Neuronal stem cell (in vitro differentiated cells): ENCODE measurements around the gene KCNN3.

ENCODE experiments used
- DNase-seq: peaks from one replicate; pipeline ENCODE4 v3.0.0-alpha.2; 2013; ENCODE audit warnings: low spot score
- H2AFZ ChIP-seq: one replicate; pipeline ENCODE4 v1.6.1; 2013; ENCODE audit warnings: mild to moderate bottlenecking, low read length, inconsistent platforms
- H2AK5ac ChIP-seq: 2 replicates; pipeline ENCODE4 v1.6.1; 2013; ENCODE audit warnings: low read depth, mild to moderate bottlenecking, inconsistent platforms, low read length, moderate library complexity, mixed read lengths
- H2BK120ac ChIP-seq: 2 replicates; pipeline ENCODE4 v1.6.1; 2013; ENCODE audit warnings: low read depth, mild to moderate bottlenecking, inconsistent platforms, low read length, moderate library complexity, mixed read lengths
- H2BK12ac ChIP-seq: one replicate; pipeline ENCODE4 v1.6.1; 2013; ENCODE audit warnings: low read length, inconsistent platforms
- H2BK15ac ChIP-seq: 2 replicates; pipeline ENCODE4 v1.6.1; 2013; ENCODE audit warnings: mild to moderate bottlenecking, low read length, inconsistent platforms, mixed read lengths
- H2BK5ac ChIP-seq: one replicate; pipeline ENCODE4 v1.6.1; 2013; ENCODE audit warnings: inconsistent platforms, mild to moderate bottlenecking, low read length, moderate library complexity
- H3K14ac ChIP-seq: one replicate; pipeline ENCODE4 v1.6.1; 2013; ENCODE audit warnings: low read length, inconsistent platforms
- H3K18ac ChIP-seq: 2 replicates; pipeline ENCODE4 v1.6.1; 2013; ENCODE audit warnings: low read length, inconsistent platforms
- H3K23ac ChIP-seq: 2 replicates; pipeline ENCODE4 v1.6.1; 2013; ENCODE audit warnings: low read depth, mild to moderate bottlenecking, mixed read lengths, low read length, inconsistent platforms; ENCODE audit not compliant: poor library complexity
- H3K27ac ChIP-seq: replicated peaks from 3 replicates; pipeline ENCODE4 v1.5.1; 2013; ENCODE audit warnings: low read length, inconsistent platforms
- H3K27me3 ChIP-seq, 3 experiments: 2 replicates each; pipeline ENCODE4 v1.6.1; 2013; ENCODE audit warnings: low read length in 3 of 3, mild to moderate bottlenecking in 2 of 3, inconsistent platforms in 1 of 3, low read depth in 1 of 3, mixed read lengths in 1 of 3, moderate library complexity in 1 of 3; ENCODE audit not compliant: control insufficient read depth in 3 of 3, insufficient read depth in 3 of 3
- H3K36me3 ChIP-seq, 2 donors: replicated peaks in 1 of 2; 2 replicates each; pipeline ENCODE4 v1.6.1; 2013; ENCODE audit warnings: low read length in 2 of 2; ENCODE audit not compliant: control insufficient read depth in 2 of 2, insufficient read depth in 2 of 2
- H3K4ac ChIP-seq: 2 replicates; pipeline ENCODE4 v1.6.1; 2013; ENCODE audit warnings: inconsistent platforms, mild to moderate bottlenecking, low read length, moderate library complexity
- H3K4me1 ChIP-seq, 2 donors: 1 replicate in 1 of 2; 2 replicates in 1 of 2; pipeline ENCODE4 v1.6.1; 2013; ENCODE audit warnings: low read length in 2 of 2, low read depth in 1 of 2; ENCODE audit not compliant: control insufficient read depth in 2 of 2, insufficient read depth in 1 of 2
- H3K4me2 ChIP-seq: one replicate; pipeline ENCODE4 v1.6.1; 2013; ENCODE audit warnings: mild to moderate bottlenecking, low read length, inconsistent platforms; ENCODE audit not compliant: insufficient read depth, poor library complexity, severe bottlenecking
- H3K4me3 ChIP-seq, 2 donors: 2 replicates each; pipeline ENCODE4 v1.5.1; 2013; ENCODE audit warnings: low read length in 2 of 2, mild to moderate bottlenecking in 2 of 2, inconsistent platforms in 1 of 2, moderate library complexity in 1 of 2
- H3K79me1 ChIP-seq: one replicate; pipeline ENCODE4 v1.6.1; 2013; ENCODE audit warnings: low read depth, mild to moderate bottlenecking, inconsistent platforms, low read length, moderate library complexity
- H3K9ac ChIP-seq: one replicate; pipeline ENCODE4 v1.6.1; 2013; ENCODE audit warnings: mild to moderate bottlenecking, low read depth, low read length, inconsistent platforms; ENCODE audit not compliant: poor library complexity
- H3K9me3 ChIP-seq, 2 donors: replicated peaks in 1 of 2; 2 replicates each; pipeline versions ENCODE3 to v1.6.1; 2013; ENCODE audit warnings: low read length in 2 of 2, mild to moderate bottlenecking in 2 of 2, inconsistent platforms in 1 of 2, low read depth in 1 of 2, mixed read lengths in 1 of 2, moderate library complexity in 1 of 2; ENCODE audit not compliant: control insufficient read depth in 2 of 2, insufficient read depth in 1 of 2
- H4K8ac ChIP-seq: one replicate; pipeline ENCODE4 v1.6.1; 2013; ENCODE audit warnings: low read depth, mild to moderate bottlenecking, inconsistent platforms, low read length, moderate library complexity
- H4K91ac ChIP-seq: one replicate; pipeline ENCODE4 v1.6.1; 2013; ENCODE audit warnings: low read length, low read depth, mild to moderate bottlenecking, inconsistent platforms; ENCODE audit not compliant: poor library complexity
- WGBS, 2 donors: extraction: QIAGEN DNeasy Blood & Tissue Kit; methylation state at CpG; one replicate each; pipeline ENCODE4 v1.1.7; 2013; ENCODE audit warnings: missing lambda C conversion rate in 2 of 2, mixed read lengths in 1 of 2; ENCODE audit not compliant: insufficient read length in 2 of 2, insufficient replicate concordance in 1 of 2; ENCODE audit errors: extremely low coverage in 2 of 2; 5-methylcytosine and 5-hydroxymethylcytosine counted together

KCNN3 gene

DNA sequence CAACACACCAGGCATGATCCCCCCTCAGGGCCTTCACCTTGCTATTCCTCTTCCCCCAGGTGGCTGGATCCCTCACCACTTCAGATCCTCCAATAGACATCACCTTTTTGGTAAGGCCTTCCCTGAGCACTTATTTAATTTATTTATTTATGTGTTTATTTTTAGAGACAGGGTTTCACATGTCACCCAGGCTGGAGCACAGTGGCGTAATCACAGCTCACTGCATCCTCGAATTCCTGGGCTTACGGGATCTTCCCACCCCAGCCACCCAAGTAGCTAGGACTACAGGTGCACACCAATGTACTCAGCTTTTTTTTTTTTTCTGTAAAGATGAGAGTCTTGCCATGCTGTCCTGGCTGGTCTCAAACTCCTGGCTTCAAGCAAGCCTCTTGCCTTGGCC, 17.2 kb downstream of the KCNN3 start:
- H3K23ac ChIP-seq = no peak overlapping the region
- no peaks in the 10 kb centered on the region for H3K36me3 ChIP-seq
- no CpG with 5 or more reads among the region's 3 CpGs for WGBS, 2 donors
- no peak for DNase-seq
- H3K4me2 ChIP-seq = no peak overlapping the region
- no peak overlapping the region for H2BK12ac ChIP-seq
- no peak overlapping the region for H3K14ac ChIP-seq
- no peak overlapping the region for H3K4ac ChIP-seq
- no peak overlapping the region for H2BK120ac ChIP-seq
- H3K79me1 ChIP-seq = no peaks in the 10 kb centered on the region
- no peaks in the 10 kb centered on the region for H3K27me3 ChIP-seq
- H3K4me1 ChIP-seq = peaks cover 10 to 19% of the 10 kb centered on the region in 2 donors
- no peak overlapping the region for H3K27ac ChIP-seq
- H2BK5ac ChIP-seq = no peak overlapping the region
- no peak overlapping the region for H2AK5ac ChIP-seq
- no peaks in the 10 kb centered on the region for H3K9me3 ChIP-seq
- no peak overlapping the region for H2BK15ac ChIP-seq
- no peak overlapping the region for H2AFZ ChIP-seq
- H3K9ac ChIP-seq = no peak overlapping the region
- H3K4me3 ChIP-seq = no peak overlapping the region
- H3K18ac ChIP-seq = no peak overlapping the region
- H4K8ac ChIP-seq = no peak overlapping the region
- H4K91ac ChIP-seq = no peak overlapping the region

- H3K18ac ChIP-seq = peak overlapping the region; percentile 7
Observed at GRCh38 chr1:154851392-154852177, 18.5 kb downstream of the KCNN3 start.

DNA sequence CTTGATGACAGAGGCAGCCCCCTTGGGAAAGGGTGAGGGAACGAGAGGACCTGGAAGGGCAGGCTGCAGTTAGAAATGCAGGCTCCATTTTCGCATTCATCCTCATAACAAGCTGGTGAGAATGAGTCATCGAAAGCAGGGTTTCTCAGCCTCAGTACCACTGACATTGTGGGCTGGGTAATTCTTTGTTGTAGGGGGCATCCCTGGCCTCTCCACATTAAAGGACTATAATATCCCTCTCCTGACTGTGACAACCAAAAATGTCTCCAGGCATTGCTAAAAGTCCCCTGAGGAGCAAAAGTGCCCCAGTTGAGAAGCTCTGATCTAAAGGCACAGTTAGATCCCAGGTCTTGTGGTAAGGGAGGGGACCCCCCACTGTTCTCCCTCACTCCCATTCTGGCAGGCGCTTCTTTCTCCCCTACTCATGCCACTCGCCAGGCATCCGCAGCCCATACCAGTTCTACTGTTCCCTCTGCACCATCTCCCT, 20.4 kb downstream of the KCNN3 start:
- Histone ChIP-seq H3K9ac (no peak overlapping the region), H3K4ac (no peak overlapping the region), H2BK120ac (no peak overlapping the region), H2BK5ac (no peak overlapping the region), H3K18ac (no peak overlapping the region), H2BK15ac (no peak overlapping the region), H3K9me3 (no peaks in the 10 kb centered on the region), H2BK12ac (no peak overlapping the region), H3K14ac (no peak overlapping the region), H3K4me1 (peaks cover 19 to 27% of the 10 kb centered on the region in 2 donors), H2AK5ac (no peak overlapping the region), H3K23ac (no peak overlapping the region), H3K4me2 (no peak overlapping the region), H4K8ac (no peak overlapping the region), H3K79me1 (peaks cover 3% of the 10 kb centered on the region), H3K36me3 (no peaks in the 10 kb centered on the region), H3K27ac (no peak overlapping the region), H3K4me3 (no peak overlapping the region), H4K91ac (no peak overlapping the region), H3K27me3 (no peaks in the 10 kb centered on the region), H2AFZ (no peak overlapping the region)
- WGBS, 2 donors = no CpG with 5 or more reads among the region's 6 CpGs
- DNase-seq = no peak

More at GRCh38 chr1:154851392-154852177, 18.5 kb downstream of the KCNN3 start:
- no peaks in the 10 kb centered on the region for H3K9me3 ChIP-seq
- no peaks in the 10 kb centered on the region for H3K27me3 ChIP-seq
- no peak overlapping the region for H2AK5ac ChIP-seq
- H3K4ac ChIP-seq = no peak overlapping the region
- peaks cover 3% of the 10 kb centered on the region for H3K79me1 ChIP-seq
- H4K8ac ChIP-seq = no peak overlapping the region
- H3K4me2 ChIP-seq = no peak overlapping the region
- H2BK15ac ChIP-seq = no peak overlapping the region
- no peak overlapping the region for H3K27ac ChIP-seq
- no peak overlapping the region for H2AFZ ChIP-seq
- DNase-seq = no peak
- H3K14ac ChIP-seq = no peak overlapping the region
- H3K4me3 ChIP-seq = no peak overlapping the region
- no peak overlapping the region for H3K9ac ChIP-seq
- H3K36me3 ChIP-seq = no peaks in the 10 kb centered on the region
- no CpG with 5 or more reads among the region's 9 CpGs for WGBS, 2 donors
- no peak overlapping the region for H2BK120ac ChIP-seq
- no peak overlapping the region for H3K23ac ChIP-seq
- no peak overlapping the region for H4K91ac ChIP-seq
- H3K4me1 ChIP-seq = peaks cover 12 to 24% of the 10 kb centered on the region in 2 donors
- H2BK5ac ChIP-seq = peak overlapping the region; percentile 19
- no peak overlapping the region for H2BK12ac ChIP-seq

- Histone ChIP-seq H3K27ac (no peak overlapping the region), H3K4me3 (no peak overlapping the region), H3K14ac (no peak overlapping the region), H3K4ac (no peak overlapping the region), H2AK5ac (no peak overlapping the region), H2BK15ac (no peak overlapping the region), H2BK5ac (no peak overlapping the region), H2BK120ac (no peak overlapping the region), H2AFZ (no peak overlapping the region), H3K27me3 (no peaks in the 10 kb centered on the region), H3K4me1 (peaks cover 22 to 27% of the 10 kb centered on the region in 2 donors), H3K79me1 (peaks cover 3% of the 10 kb centered on the region), H3K9me3 (no peaks in the 10 kb centered on the region), H3K36me3 (no peaks in the 10 kb centered on the region), H3K18ac (no peak overlapping the region), H4K8ac (no peak overlapping the region), H2BK12ac (no peak overlapping the region), H3K9ac (no peak overlapping the region), H4K91ac (no peak overlapping the region), H3K23ac (no peak overlapping the region), H3K4me2 (no peak overlapping the region)
- DNase-seq = no peak
- no CpG with 5 or more reads among the region's 4 CpGs for WGBS, 2 donors
Observed at GRCh38 chr1:154848983-154849382, 21.1 kb downstream of the KCNN3 start.
